ENCODE data around the gene RHCE. TPM values are rescaled to one million over a fixed set of nuclear protein-coding genes. Genes with fewer than 3 reads are reported as not detected.
"Not testable (repeated sequence)": the region's sequence is repeated elsewhere in the genome, so short reads cannot be mapped to it uniquely, and the experiment has no call there.

RHCE gene
- polyA plus RNA-seq, 3 donors: 0.61 to 1.4 (median 1.3) TPM

DNA sequence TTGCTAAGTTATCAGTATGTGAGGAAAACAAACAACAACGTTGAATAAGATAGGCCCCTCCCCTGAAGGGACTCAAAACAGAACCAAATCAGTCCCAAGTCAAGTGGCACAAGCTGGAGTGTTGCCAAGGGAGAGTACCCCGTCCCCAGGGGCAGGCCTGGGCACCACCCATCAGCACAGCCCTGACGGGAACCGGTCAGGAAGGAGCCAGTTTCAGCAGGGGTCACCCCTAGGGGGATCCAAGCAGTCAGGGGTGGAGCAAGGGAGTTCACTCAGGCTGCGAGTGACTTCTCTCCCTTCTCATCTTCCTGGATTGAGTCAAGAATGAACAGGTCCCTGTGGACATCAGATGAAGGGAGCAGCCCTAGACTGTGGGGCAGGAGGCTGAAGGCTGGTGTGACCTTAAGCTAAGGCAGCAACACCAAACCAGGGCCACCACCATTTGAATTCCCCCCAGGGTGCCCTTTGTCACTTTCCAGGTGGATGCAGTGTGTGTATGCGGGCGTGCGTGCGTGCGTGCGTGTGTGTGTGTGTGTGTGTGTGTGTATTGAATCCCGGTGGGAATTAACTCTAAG lies 14.8 kb downstream of the RHCE start:
- DNase-seq (ENCODE audit: low read depth in 3 of 3, low spot score in 2 of 3): not testable (repeated sequence)

DNA sequence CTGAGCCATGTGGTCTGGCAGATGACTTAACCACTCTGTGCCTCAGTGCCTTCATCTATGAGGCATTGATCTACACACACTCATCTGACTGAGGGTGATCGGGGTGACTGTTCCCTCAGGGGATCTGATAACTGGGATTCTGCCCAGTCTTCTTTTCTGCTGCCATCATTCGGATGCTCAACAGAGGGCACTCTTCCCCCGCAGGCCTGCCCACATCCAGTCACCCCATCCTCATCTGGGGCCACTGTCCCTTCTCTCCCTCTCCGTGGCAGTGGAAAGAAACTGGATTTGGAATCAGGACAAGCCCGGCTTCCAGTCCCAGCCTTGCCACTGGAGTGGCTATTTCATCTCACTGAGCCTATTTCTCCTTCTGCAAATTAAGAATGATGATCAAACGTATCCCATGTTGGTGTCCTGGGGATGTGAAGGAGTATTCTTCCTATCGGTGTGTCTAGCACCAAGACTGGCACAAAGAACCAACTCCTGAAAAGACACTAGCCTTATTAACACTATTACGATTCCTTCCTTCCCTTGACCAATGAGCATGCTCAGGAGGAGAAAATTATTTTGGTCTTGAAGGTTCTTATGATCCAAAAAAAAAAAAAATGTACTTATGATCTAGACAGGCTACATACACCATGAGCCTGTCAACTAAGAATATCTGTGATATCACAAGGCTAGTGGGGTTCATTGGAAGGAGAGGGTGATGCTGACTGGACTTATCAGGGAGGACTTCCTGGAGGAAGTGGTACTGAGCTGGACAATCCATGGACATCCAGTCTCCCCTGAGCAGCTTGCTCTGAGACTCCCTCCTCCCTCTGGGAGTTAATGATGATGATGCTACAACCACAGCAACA lies 17.4 kb downstream of the RHCE start:
- not testable (repeated sequence) for DNase-seq (ENCODE audit: low read depth in 3 of 3, low spot score in 2 of 3)

DNA sequence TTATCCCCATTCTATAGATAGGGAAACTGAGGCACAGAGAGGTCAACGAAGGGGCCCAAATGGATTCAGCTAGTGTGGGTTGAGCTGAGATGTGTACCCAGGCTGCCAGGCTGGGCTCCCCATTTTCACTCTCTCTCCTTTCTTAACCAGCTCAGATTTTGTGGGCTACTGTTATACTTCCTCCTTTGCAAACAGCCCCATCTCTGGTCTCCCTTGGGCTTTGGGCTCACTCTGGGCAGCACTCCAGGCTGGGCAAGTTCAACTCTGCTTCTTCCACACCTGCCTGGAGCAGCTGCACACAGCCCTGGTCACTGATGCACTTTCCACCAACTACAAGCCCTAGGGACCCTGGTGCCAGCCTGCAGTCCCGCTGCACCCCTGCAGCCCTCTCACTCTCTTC lies 22.5 kb downstream of the RHCE start:
- DNase-seq (ENCODE audit: low read depth in 3 of 3, low spot score in 2 of 3): not testable (repeated sequence)

DNA sequence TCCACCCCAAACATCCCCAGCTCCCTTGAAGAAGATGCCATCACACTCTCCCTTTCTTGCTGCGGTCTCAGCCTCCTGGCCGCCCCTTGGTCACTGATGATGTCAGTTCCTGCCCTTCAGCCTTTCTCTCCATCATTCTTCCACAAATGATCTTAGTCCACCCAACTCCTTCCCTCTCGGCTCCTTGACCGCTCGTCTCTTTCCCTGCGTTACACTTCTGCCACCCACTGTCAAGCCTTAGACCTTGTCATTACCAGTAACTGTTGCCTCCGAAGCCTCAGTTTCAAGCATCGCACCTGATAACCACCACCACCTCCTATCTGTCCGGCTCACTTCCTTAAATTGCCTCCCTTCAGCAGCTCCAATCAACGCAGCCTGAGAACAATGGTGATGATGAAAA lies 23.1 kb downstream of the RHCE start:
- not testable (repeated sequence) for DNase-seq (ENCODE audit: low read depth in 3 of 3, low spot score in 2 of 3)

DNA sequence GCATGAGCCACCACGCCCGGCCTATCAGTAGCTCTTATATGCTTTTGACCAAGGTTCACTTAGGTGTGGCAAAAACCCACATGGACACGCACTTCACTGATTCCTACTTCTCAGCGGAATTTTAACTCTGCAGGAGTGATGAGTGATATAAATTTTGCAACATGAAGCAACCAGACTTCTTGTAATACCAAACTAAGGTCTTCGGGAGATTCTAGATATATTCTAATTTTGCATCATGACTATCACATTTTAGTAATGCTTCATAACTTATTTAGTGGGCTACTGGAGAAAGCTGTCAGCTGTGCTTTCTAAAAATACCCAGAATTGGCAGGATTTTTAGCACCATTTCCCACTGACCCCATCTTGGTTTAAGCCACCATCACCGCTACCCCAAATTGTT lies 27.8 kb downstream of the RHCE start:
- no peak for DNase-seq (ENCODE audit: low read depth in 3 of 3, low spot score in 2 of 3)

DNA sequence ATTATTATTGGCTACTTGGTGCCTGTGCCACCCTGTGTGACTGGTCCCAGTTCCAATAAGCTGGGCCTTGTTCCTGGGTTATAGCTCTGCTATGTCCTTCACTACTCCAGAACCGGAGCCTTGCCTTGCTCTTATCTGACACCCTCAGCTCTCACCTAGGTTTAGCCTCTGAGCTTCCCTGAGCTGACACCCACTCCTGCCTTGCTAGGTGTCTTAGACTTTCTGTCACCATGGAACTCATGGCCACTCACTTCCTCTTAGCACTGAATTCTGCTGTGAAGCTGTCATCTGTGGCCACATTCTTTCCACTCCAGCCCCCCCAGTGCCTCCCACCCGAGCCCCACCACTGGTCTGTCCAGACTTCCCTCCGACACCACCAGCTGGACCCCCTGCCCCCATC lies 30.9 kb downstream of the RHCE start:
- not testable (repeated sequence) for DNase-seq (ENCODE audit: low read depth in 3 of 3, low spot score in 2 of 3)

DNA sequence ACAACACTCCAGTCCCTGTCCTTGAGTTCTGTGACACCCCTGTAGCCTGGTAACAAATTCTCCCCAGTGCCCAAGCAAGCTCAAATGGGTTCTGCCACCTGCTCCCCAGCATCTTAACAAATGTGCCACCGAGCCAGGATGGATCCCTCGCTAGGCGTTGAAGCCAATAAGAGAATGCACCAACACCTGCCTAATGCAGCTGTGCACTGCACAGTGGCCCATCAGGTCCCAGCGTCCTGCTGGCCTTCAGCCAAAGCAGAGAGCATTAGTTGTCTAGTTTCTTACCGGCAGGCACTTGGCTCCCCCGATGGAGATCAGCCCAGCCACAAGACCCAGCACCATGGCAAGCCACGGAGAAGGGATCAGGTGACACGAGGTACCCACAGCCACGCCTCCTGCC lies 31.9 kb downstream of the RHCE start:
- DNase-seq (ENCODE audit: low read depth in 3 of 3, low spot score in 2 of 3): not testable (repeated sequence)

DNA sequence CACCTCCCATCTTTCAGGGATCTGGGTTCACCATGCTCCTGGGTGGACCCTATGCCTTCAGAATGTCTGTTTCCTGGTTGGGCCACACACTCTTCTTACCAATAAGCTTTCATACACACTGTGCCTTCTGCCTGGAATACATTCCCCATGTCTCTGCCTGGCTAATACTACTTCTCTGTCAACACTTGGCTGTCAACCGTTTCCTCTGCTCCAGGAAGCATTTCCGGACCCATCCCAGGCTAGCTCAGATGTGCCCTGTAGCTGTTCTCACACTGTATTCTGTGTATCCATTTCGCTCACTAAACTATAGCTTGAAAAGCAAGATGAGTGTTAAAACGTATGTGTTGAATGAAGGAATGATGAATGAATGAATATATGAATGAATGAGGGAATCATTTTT lies 33.5 kb downstream of the RHCE start:
- DNase-seq (ENCODE audit: low read depth in 3 of 3, low spot score in 2 of 3): not testable (repeated sequence)

DNA sequence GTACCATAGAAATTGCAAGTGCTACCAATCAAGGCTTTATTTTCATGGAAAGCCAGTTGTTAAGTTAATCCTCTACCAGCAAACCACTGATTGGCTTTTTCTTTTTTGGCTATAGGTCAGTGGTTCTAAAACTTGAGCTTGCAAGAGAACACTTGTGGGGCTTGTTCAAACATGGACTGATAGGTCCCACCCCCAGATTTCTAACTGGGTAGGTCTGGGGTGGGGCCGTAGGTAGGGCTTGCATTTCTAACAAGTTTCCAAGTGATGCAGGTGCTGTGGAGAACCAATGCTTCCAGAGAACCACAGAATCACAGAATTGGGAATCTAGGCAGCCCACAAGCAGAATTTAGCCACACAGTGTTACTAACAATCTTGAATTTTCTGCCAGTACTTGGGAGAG lies 36.8 kb downstream of the RHCE start:
- DNase-seq (ENCODE audit: low read depth in 3 of 3, low spot score in 2 of 3): not testable (repeated sequence)

DNA sequence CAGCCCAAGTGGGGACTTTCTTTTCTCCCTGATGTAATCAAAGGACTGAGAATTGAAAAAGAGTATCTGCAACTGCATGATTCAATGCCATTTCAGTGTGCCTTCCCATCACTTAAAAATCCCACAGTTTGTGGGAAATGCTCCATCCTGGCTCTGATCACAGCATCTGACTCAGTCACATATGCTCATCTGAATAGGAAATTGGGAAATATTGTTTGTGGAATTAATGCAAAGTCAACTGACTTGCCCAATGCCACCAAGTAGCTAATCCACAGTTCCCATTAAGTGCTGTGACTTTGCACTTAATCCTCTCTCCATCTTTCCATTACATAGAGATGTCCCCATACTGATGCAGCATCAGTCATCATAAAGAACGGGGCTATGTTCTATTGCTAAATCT lies 37.5 kb downstream of the RHCE start:
- not testable (repeated sequence) for DNase-seq (ENCODE audit: low read depth in 3 of 3, low spot score in 2 of 3)

DNA sequence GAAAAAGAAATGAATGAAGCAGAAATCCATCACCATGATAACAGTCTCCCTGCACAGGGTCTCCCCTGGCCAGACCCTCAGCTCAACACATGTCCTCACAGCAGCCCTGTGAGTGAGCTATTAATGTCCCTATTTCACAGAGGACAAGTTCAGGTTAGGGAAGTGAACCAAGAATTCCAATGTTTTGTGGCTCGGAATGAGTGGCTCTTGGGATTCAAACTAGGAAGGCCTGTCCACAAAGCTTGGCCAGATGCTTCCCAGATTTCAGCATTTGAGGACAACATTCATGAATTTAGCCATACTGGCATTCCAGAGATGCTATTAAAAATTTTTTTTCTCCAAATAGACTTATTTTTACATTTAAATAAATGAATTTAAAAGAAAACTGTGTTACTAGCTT lies 38.1 kb downstream of the RHCE start:
- DNase-seq (ENCODE audit: low read depth in 3 of 3, low spot score in 2 of 3): not testable (repeated sequence)

DNA sequence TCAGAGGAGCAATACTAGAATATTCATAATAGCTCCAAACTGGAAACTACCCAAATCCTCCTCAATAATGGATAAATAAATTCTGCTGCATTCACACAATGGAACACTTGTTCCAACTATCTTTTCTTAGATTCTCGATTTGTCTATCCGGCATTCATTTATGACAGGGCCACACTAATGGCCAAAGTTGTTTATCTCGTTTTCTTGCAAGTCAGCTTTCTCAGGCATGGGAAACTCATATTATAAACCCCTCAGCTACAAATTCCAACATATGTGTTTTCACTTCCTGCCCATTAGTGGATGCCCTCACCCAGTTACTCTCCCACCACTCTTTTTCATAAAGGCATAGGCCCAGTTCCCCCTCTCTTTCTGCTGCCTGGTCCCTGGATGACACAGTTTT lies 42.3 kb downstream of the RHCE start:
- not testable (repeated sequence) for DNase-seq (ENCODE audit: low read depth in 3 of 3, low spot score in 2 of 3)

DNA sequence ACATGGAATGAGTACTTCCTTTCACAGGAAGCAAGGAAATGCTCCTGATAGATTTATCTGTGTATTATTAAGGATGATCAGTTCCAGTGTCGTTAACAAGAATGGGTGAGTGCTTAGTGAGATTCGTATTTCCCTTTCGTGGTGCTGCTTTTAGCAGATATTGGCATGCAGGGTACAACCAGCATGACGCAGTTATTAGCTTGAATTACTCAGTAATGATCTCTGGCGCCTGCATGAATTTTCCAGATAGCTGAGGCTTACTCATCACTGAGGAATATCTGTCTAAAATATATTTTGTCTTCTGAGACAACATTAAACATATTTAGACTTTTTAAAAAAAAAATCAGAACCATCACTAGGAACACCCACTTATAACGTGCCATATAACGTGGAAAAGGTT lies 48.9 kb downstream of the RHCE start:
- not testable (repeated sequence) for DNase-seq (ENCODE audit: low read depth in 3 of 3, low spot score in 2 of 3)

DNA sequence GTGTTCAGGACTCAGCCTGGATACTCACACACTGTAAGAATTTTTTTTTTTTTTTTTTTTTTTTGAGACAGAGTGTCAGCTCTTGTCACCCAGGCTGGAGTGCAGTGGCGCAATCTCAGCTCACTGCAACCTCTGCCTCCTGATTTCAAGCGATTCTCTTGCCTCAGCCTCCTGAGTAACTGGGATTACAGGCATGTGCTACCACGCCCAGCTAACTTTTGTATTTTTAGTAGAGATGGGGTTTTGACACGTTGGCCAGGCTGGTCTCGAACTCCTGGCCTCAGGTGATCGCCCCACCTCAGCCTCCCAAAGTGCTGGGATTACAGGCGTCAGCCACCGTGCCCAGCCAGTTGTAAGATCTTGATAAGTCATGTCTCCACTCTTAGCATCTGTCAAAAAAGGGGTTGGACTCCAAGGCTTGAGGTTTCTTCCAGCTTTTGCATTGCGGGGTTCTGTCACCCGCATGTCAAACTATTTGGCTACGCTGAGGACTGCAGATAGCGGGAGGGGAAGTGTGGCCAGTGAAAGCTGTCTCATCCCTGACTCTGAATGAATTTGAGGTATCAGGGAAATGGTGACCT lies 50.8 kb downstream of the RHCE start:
- not testable (repeated sequence) for DNase-seq (ENCODE audit: low read depth in 3 of 3, low spot score in 2 of 3)

DNA sequence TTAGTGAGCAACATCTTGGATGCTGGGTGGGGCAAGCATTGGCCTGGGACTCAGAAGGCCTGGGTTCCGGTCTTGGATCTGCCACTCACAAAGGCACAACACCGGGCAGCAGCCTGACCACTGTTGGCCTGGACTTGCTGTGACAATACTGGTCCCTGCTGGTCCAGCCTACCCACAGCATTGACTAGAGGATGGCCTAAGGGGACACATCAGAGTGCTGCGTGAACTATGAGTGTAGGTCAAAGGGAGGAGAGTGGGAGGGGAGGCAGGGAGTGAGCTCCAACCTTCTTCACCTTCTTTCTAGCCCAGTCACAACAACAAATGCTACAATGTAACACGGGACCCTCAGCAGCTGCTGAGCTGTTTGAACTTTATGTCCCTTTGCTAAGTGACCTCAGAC lies 51.4 kb downstream of the RHCE start:
- DNase-seq (ENCODE audit: low read depth in 3 of 3, low spot score in 2 of 3): no peak

DNA sequence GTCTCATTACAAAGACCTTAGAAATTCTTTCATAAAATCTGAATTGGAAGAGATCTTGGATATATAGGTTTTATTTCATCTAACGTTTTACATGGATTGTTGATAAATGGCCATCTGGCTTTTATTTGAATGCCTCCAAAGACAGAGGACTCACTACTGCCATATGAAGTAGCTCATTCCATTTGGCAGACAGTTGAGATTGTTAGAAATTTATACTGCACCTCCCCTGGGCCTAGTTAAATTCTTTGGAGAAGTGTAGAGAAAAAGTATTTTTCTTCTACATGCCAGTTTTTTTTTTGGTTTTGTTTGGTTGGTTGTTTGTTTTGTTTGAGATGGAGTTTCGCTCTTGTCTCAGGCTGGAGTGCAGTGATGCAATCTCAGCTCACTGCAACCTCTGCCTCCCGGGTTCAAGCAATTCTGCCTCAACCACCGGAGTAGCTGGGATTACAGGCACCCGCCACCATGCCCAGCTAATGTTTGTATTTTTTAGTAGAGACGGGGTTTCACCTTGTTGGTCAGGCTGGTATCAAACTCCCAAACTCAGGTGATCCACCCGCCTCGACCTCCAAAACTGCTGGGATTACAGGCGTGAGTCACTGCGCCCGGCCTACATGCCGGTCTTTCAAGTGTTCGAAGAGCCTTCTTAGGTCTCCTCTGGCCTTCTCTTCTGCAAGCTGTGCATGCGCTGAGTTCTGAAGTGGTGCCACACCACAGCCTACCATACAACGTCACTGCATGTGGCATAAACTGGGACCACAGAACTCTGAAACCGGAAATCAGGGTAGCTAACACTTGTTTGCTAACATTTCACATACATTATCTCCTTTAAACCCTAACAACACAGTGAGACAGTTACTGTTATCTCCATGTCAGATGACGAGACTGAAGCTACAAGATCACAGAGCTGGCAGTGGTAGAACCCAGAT lies 57.7 kb downstream of the RHCE start:
- DNase-seq (ENCODE audit: low read depth in 3 of 3, low spot score in 2 of 3): not testable (repeated sequence)

DNA sequence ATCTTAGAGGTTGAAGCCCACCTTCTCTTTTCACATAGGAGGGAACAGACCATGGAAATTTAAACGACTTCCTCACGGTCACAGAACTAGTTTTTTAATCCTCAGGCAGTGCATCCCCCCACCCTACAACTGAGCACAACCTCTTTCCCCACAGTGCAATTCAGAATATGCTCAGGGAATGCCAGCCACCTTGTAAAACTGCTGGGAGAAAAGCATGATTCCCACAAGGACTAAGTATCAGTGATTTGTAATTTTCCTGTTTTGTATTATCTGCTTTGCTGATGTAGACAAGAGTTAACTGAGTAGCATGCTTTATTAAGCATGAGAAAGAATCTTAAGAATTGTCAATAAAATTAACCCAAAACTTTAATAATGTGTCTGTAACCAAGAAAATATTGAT lies 58.7 kb downstream of the RHCE start:
- DNase-seq (ENCODE audit: low read depth in 3 of 3, low spot score in 2 of 3): no peak

DNA sequence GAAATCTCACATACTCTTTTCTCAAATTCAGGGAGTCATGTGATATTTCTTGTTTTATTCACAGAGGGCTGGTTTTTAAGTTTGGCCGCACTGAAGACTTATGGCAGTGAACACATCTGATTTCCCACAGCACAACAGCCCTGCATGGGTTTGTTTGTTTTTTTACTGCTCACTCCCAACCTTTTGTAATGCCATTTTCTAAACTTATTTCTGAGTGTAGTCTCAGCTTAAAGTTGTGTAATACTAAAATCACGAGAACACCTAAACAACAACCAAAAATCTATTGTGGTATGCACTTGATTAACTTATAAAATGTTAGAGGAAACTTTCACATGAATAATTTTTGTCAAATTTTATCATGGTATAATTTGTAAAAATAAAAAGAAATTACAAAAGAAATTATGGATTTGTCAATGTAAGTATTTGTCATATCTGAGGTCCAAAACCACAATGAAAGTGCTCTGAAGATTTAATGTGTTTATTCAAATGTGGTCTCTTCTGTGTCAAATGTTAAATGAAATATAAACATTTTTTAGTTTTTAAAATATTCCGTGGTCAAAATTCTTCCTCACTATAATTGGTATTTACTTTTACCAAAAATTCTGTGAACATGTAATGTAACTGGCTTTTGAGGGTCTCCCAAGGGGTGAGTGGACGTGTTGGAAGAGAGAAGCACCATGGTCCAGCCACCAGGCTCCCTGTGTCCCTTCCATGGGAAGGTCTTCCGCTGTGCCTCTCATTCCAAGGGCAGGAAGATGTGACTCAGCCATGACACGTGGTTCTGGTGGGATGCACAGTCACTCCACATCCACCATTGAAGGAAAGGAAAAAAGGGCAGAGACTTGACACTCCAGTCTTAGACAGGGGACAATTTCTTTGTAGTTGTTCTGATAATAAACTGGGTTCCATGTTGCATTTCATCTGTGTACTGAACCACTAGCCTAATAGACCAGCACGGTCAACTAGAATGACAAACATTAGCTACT lies 59.7 kb downstream of the RHCE start:
- DNase-seq (ENCODE audit: low read depth in 3 of 3, low spot score in 2 of 3): no peak

DNA sequence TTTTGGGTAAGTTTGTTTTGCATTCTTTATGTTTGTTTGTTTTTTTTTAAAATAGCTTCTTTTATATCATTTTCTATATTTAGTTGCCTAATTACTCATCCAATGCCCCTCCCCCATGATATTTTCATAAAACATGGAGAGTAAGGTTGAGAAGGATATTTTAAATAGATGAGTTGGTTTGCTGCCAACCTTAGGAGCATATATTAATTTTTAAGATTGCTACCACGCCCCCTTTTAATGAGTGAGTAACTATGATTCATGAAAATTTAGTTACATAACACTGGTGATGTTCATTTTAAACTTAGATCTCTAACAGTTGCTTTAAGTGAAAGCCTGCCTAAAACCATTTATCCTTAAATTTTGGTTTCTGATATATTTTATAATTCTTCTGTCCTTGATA lies 63.8 kb downstream of the RHCE start:
- DNase-seq (ENCODE audit: low read depth in 3 of 3, low spot score in 2 of 3): no peak

DNA sequence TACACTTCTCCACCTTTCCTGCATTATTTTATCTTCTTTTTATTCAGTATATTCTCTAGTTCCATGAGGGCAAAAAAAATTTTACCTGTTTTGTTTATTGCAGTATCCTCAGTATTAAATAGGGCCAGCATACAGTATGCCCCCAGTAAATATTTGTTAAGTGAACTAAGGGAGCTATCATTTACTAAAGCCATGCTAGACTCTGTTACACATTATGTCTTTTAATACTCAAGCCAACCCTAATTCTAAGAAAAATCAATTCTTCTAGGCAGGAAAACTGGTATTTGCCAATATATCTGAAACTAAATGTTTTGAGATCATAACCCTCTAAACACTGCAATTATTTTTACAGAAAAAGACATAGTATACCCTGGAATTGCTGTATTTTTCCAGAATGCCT lies 64.2 kb downstream of the RHCE start:
- DNase-seq (ENCODE audit: low read depth in 3 of 3, low spot score in 2 of 3): no peak
